NK-92 treated with Interleukin-12 subunit alpha and Interleukin-12 subunit beta, amount 100 ng/mL, for 24 hours (cell line): ENCODE results near the gene SYT14.

Experiments used
- DNase-seq: peaks from one replicate; lab custom pipeline; 2025; lab: John Stamatoyannopoulos, UW

The SYT14 gene

DNA sequence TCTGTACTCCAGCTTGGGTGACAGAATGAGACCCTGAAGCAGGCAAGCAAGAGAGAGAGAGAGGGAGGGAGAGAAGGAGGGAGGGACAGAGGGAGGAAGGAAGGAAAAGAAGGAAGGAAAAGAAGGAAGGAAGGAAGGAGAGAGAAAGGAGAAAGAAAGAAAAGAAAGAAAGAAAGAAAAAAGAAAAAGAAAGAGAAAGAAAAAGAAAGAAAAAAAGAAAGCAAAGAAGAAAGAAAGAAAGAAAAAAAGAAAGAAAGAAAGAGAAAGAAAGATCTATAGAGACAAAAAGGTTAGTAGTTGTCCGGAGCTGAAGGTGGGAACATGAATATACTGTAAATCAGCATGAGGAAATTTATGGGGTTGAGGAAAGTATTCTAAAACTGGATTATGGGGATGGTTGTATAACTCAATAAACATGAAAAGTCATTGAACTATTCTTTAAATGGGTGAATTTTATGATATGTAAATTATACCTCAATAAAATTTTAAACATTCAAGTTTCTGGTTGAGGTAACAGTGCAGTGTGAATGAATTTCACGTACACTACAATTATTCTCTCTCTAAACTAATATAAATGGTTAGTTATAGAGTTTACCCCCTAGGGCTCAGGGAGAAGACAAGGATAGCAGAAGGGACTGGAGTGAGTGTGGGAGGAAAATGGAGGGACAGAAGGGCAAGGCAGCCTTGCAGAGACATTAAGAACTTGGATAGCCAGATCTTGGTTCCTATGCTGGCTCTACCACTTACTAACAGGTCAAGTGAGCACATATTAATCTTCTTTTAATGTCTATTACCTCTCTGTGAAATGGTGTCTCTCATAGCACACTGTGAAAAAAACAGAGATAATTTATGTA is 269.8 kb downstream of the SYT14 start:
- no peak for DNase-seq

GRCh38 chr1:210213335-210213734 is 275.3 kb downstream of the SYT14 start:
- no peak for DNase-seq

- no peak for DNase-seq
Observed at GRCh38 chr1:210214573-210215409, 276.8 kb downstream of the SYT14 start.

DNA sequence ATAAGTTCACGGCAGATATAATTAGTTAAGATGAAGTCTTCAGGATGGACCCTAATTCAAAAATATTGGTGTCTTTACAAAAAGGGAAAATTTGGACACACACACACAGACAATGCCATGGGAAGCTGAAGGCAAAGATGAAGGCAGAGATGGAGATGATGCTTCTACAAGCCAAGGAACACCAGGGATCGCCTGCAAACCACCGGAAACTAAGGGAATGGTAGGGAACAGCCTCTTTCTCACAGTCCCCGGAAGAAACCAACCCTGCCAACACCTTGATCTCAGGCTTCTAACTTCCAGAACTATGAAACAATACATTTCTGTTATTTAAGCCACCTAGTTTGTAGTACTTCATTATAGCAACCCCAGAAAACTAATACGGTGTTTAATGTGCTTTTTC is 279.5 kb downstream of the SYT14 start:
- DNase-seq = no peak

DNA sequence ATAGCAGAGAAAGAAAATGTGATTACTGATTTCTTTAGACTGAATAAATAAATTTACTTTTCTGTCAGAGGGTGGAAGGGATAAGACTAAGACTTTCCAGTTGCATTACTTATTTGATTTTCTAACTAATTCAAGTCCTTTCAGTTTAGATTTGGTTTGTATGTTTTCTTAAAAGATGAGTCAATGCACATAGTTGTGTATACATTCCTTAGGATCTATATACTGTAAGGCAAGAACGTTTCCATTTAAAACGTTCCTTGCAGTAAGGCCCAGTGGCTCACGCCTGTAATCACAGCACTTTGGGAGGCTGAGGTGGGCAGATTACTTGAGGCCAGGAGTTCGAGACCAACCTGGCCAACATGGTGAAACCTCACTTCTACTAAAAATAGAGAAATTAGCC is 280.0 kb downstream of the SYT14 start:
- DNase-seq = no peak
